GM08714 (cell line): ENCODE measurements around the gene C10orf105.

Experiments
- H3K4me3 ChIP-seq: fragments of 200-500 bp; sonication (Bioruptor generic); 2 replicates; pipeline ENCODE4 v1.5.1; 2014; ENCODE audit warnings: mild to moderate bottlenecking, low read length, inconsistent platforms
- ZNF274 ChIP-seq: IDR thresholded peaks from 2 replicates; pipeline ENCODE4 v1.6.1; 2012; ENCODE audit warnings: mild to moderate bottlenecking, low read depth, low read length

C10orf105 gene, protein sequence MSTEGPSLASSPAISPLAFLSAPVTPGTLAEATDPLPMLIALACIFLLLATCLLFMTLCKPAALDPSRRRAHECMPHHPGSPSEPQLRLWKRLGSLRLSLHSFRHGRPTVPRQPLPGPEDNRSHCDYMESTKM

DNA sequence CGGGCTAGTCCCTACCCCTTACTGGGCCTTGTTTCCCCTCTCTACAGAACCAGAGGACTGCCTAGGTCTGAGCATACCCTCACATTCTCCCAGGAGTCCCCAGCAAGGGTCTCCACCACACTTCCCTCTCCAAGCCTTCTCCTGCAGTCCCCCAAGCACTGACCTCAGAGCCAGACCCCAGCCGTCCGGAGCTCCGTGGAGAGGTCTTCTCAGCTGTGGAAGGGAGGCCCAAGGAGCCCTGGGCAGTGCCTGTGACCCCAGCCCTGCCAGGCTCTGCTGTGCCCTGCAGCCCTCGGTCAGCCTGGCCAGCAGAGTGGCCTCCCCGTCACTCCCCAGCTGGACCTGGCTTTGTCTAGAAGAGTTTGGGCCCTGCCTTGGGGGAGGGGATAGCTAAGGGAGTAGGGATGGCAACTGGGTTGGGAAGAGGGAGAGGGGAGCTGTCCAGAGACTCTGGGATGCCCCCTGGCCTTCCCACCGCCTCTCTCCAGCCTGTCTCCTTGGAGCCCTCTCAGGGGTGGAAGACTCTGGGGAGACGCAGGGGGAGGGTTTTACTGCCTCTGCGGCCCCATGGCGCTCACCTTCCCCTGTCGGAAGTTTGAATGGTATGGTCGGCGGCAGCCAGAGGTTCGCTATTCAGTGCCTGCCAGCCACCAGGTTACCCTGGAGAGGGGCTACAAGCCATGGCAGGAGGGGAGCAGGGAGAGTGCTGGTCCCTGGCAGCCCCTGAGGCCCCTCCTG, at the start of gene C10orf105:
Gene C10orf105 (minus strand): TSS at position 315 of the 738 bp plus-strand sequence. CDS start 3,441 bp downstream, outside the sequence.
- no peak for TF ChIP-seq ZNF274
- H3K4me3 ChIP-seq: no peak within 1 kb of the TSS

DNA sequence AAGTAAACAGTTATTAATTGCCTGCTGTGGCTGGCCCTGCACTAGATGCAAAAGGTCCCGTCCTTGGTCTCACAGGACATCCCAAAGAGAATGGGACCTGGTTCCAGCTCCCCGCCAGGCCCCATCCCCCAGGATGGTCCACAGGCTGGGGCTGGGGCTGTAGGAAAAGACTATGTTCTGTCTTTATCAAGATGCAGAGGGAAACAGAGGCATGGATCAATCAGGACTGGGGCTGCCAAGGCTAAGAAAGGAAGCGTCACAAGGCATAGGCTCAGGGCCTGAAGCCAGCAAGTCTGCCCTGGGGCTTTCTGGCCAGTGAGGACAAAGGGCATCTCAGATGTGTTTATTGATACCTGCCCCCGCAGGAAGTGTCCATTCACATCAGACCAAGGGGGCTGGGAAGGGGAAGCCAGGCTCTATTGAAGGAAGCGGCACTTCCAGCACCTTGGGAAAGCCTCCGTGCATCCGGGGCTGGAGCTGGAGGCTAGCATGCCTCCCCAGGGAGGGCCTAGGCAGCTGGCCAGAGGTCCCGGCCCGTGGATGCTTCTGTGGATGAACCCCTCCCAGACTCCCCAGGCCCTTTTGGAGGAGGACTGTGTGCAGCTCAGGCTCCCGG, 48.0 kb upstream of the C10orf105 start:
- no peak for TF ChIP-seq ZNF274
- H3K4me3 ChIP-seq: no peak overlapping the region

DNA sequence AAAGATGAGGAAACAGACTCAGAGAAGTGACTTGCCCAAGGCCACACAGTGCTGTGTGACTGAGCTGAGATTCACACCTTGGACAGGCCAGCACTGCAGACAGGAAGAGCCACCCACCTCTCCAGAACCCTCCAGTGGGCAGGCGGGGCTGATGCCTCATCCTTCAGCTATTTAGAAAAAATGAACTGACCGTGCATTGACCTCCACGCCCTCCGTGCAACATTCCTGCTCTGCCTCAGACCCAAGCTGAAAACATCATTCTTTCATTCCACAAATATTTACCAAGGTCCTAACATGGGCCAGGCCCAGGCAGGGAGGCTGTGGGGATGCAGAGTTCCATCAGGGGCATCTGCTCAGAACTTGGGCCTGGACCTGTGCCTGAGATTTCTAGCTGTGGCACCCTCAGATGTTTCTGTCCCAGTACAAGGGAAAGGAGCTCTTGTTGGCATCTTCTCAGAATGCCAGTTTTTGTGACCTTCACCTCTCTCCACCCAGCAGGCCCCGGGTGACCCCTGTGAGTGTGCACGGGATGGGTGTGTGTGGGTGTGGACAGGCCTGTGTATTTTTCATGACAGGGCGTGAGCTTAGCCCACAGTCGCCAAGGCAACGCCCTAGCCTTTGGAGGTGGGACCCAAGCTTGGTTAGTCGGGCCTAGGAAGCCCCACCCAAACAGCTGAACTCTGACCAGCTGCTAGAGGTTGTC, 47.3 kb upstream of the C10orf105 start:
- H3K4me3 ChIP-seq: no peak overlapping the region
- TF ChIP-seq ZNF274: no peak

GRCh38 chr10:71765906-71766716, 46.5 kb upstream of the C10orf105 start:
- no peak overlapping the region for H3K4me3 ChIP-seq
- no peak for TF ChIP-seq ZNF274

DNA sequence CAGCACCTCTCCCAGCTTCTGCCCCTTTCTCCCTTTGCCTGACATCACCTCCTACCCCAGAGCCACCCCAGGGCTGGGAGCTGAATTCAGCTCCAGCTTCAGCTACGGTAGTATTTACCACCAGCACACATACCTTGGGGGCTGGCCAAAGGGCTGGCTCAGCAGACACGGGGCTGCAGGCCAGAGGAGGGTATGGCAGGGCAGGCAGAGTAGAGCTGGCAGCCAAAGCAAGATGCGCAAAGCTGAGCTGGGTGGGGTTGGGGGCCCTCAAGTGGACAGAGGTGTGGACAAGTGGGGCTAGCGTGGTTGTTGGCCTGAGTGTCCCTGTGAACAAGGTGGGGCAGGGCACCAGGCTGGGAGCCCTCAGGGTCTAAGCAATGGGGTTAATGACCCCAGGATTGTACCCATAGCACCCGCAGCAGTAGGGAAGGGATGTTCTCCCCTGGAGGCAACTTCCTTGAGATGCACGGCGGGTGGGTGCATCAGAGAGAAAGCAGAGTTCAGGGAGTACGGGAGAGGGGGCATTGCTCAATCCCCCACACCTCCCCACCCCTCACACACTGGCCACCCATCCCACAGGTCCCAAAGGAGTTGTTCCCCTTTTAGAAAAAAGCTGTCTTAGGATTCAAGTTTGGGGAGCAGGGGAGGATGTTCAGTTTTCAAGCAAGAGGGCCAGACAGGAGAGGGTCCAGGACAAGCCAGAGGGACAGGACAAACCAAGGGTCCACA, 45.8 kb upstream of the C10orf105 start:
- TF ChIP-seq ZNF274: no peak
- no peak overlapping the region for H3K4me3 ChIP-seq

DNA sequence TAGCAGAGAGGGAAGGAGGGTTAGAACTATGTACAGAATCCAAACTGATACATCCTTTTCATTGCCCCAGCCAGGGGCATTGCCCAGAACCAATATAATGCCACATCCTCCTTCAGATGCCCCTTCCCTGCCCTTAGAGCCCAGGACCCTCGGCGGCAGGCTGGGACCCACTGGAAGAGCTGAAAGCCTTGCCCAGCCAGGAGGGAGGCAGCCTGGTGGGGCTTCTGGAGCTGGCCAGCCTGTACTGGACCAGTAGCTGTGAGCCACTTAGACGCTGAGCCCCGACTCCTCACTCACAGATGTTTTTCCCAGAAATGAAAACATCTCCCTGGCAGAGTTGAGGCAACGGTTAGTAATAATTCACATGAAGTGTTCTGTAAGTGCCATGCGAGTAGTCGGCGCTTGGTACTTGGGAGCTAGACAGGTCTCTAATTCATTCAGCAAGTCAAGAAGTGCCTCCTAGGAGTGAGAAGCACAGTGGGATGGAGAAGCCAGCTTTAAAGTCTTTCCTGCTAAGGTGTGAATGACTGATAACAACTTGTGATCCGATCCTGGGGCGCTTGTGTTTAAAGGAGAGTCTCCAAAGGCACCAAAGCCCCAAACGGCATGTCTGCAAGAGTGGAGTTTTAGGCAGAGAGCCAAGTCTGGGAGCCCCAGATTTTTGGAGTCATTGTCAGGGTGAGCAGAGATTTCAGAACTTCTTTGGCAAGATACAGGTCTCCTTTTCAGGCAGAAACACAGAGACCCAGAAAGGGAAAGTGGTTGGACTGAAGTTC, 44.0 kb upstream of the C10orf105 start:
- H3K4me3 ChIP-seq: no peak overlapping the region
- no peak for TF ChIP-seq ZNF274

- no peak overlapping the region for H3K4me3 ChIP-seq
- no peak for TF ChIP-seq ZNF274
Measured at GRCh38 chr10:71762324-71762723, 42.7 kb upstream of the C10orf105 start.

DNA sequence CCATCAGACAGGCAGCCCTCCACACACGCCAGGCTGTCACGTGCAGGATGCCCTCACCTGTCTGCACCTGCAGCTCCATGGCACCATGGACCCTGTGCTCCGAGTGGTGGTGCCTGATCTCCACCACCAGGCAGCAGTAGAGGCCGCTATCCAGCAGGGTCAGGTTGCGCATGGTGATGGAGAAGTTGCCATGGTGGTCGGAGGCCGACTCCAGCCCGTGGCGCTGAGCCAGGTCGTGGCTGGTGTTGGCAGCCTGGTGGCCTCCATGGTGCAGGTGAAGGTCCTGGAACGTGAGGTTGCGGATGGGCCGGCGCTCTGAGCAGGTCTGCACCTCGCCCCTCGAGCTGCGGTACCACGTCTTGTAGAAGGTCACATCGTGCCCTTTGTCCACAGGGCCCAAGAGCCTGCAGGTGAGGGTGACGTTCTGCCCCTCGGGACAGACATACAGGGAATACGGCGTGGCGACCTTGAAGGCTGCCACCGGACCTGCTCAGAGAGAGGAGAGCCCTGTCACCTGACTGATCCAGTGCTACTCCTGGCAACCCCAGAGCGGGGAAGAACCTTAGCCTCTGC, 42.0 kb upstream of the C10orf105 start:
- TF ChIP-seq ZNF274: no peak
- H3K4me3 ChIP-seq: no peak overlapping the region

DNA sequence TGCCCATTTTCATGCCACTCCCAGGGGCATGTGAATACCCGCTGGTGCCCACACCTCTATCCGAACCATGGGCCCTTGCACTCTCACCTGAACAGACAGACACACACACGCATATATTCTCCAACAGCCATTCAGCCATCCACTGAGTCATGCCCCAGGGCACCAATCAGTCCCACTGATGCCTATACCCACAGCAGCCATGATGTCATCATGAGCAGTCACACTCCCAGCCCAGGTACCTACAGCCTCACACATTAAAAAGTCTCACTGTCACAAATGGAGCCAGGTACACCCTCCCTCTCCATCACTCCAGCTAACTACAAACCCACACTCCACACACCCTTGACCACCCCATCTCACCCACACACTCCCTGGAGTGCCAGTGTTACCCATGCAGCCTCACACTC, 41.5 kb upstream of the C10orf105 start:
- H3K4me3 ChIP-seq: no peak overlapping the region
- no peak for TF ChIP-seq ZNF274

GRCh38 chr10:71757399-71757922, 37.9 kb upstream of the C10orf105 start:
- no peak overlapping the region for H3K4me3 ChIP-seq
- no peak for TF ChIP-seq ZNF274

GRCh38 chr10:71756311-71757191, 37.0 kb upstream of the C10orf105 start:
- no peak overlapping the region for H3K4me3 ChIP-seq
- no peak for TF ChIP-seq ZNF274
